GM18502 (cell line): ENCODE data around the gene CD320.
"Not testable (repeated sequence)": the region's sequence is repeated elsewhere in the genome, so short reads cannot be mapped to it uniquely, and the experiment has no call there.

Experiments
- ATAC-seq: cut with Tn5 transposase; IDR thresholded peaks from one replicate; pipeline ENCODE4 v1.9.1; 2021; ENCODE audit warnings: mild to moderate bottlenecking; ENCODE audit not compliant: unreplicated experiment, poor library complexity

Gene CD320

DNA sequence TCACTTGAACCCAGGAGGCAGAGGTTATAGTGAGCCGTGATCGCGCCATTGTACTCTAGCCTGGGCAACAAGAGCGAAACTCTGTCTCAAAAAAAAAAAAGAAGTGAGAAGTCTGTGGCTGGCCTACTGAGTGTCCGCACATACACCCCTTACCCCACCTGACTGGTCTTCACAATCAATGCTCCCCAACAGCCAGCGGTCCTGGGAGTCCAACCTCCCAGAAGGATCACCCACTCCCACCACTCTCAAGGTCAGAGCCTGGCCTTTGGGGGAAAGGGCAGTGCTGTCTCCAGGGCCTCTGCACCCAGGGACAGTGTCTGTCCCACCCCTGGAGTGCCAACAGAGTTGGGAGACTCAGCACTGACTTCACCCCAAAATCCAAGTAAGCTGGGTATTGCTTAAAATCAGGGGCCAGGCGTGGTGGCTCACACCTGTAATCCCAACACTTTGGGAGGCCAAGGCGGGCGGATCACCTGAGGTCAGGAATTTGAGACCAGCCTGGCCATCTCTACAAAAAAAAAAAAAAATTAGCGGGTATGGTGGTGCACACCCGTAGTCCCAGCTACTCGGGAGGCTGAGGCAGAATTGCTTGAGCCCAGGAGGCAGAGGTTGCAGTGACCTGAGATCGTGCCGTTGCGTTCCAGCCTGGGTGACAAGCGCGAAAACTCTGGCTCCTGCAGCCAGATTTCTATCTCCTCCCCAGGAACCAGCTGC is 2.3 kb upstream of the CD320 start:
- no peak for ATAC-seq

- no peak for ATAC-seq
These were observed 733 bp upstream of the CD320 start for GRCh38 chr19:8308891-8309291.

DNA sequence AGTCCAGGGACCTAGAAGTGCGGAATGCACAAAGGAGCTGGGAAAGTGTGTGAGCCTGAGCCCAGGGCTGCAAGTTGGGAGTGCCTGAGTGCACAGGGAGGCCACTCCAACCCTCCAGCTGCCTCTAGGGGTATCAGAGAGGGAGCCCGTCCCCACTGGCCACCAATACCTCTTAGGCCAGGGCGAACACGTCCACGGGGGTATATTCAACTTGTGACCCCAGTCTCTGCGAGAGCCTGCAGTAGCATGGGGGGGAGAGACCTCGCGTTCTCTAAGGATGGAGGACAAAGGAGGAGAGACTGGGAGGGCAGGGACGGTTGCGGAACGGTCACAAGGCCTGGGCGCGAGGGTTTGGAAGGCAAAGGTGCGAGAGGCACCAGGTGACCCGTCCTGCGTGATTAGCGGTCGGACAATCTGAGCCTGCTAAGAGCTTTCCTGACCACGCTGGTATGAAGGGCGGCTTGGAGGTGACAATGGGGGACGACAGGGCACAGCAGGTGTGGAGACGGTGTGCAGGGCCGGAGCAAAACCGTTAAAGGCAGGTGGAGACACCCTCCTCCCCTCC is 676 bp downstream of the CD320 start:
- ATAC-seq = no peak

DNA sequence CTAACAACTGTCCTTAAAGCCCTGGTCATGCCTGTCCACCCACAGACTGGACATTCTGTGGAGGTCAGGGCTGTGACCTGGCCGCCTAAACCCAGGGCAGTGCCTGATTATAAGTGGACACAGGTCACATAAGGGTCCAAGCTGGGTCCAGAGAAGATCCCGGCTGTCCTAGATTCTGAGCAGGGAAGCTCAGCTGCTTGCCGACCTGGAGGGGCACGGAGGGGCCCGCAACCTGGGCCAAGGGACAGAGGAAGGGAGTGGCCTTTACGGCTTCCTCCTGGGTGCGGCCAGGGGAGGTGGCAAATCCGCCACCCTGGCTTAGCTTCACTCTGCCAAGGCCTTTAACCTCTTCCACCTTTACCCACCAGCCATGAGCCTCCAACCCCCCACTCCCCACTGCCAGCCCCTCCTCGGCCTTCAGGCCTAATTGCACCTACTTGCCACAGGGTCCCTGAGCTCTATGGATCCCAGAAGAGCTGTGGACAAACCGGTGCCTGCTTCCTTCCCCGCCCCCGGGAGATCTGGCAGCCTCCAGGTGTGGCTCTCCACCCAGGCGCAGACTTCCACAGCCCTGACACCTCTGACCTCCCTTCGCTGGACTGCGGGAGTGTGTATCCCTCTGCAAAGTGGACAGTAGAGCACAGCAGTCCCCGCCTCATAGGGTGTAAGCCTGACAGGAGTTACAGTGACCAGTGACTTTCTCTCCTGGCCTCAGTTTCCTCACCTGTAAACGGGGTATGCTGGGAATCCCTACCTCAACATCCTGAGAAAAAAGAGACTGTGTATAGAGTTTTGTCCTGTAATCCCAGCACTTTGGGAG is 1.7 kb downstream of the CD320 start:
- ATAC-seq = no peak

- no peak for ATAC-seq
These were observed 2.4 kb downstream of the CD320 start for GRCh38 chr19:8305798-8306197.

DNA sequence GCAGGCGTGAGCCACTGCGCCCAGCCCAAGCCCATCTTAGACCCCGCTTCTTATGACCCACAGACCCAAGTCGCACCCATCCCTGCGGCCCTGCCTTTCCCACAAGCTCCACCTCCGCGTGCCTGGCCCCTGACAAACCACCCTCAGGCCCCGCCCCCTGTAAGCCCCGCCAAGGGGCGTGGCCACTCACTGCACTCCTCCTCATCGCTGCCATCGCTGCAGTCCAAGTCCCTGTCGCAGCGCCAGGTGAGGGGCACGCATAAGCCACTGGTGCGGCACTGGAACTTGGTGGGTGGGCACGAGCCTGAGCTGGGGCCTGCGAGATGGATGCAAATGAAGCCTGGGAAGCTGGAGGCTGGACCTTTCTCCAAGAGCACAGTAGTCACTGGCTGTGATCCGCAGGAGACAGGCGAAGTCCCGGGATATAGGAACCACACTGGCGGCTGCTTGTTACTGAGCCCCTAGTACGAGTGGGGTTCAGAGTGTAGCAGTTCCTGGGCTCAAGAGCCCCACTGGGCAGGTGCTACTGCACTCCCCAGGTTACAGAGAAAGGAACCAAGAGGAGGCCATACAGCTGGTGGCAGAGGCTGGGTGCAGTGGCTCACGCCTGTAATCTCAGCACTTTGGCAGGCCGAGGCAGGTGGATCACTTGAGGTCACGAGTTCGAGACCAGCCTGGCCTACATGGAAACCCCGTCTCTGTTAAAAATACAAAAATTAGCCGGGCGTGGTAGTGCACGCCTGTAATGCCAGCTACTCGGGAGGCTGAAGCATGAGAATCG is 3.1 kb downstream of the CD320 start:
- no peak for ATAC-seq

- no peak for ATAC-seq
These were observed 5.4 kb downstream of the CD320 start for GRCh38 chr19:8302734-8303133.

DNA sequence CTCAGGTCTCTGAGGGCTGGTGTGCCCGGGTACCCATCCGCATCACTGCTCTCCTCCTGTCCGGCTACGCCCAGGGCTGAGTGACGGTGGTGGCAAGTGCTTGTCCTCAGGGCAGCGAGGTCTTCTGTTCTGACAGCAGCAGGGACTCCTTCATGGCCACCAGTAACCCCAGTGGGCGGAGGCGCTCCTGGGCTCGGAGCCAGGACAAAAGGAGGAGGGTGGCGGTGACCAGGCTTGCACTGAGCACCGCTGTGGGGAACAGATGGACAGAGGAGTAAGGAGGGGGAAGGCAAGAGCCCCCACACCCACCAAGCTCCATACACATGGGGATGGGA is 5.8 kb downstream of the CD320 start:
- no peak for ATAC-seq

DNA sequence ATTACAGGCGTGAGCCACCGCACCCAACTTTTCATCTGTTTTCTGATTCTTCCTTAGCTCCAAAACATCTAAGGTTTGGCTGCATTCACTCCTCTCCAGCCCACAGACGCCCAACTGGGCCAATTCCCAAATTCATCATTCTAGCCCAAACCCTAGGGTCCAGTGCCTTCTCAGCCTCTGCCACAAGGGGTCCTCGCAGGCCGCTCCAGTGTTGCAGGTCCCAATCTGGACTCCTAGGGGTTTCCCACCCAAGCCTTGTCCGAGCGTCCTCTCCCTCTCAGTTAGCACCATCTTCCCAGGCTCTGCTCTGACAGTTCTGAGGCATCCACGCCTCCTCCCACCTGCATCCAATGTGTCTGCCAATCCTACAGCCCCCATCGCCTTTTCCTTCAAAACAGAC is 16.8 kb downstream of the CD320 start:
- ATAC-seq = not testable (repeated sequence)

- not testable (repeated sequence) for ATAC-seq
These were observed 31.6 kb downstream of the CD320 start for GRCh38 chr19:8276508-8276907.

- ATAC-seq = no peak
These were observed 38.4 kb downstream of the CD320 start for GRCh38 chr19:8269724-8270123.

GRCh38 chr19:8265872-8266271 is 42.3 kb downstream of the CD320 start:
- ATAC-seq = no peak

DNA sequence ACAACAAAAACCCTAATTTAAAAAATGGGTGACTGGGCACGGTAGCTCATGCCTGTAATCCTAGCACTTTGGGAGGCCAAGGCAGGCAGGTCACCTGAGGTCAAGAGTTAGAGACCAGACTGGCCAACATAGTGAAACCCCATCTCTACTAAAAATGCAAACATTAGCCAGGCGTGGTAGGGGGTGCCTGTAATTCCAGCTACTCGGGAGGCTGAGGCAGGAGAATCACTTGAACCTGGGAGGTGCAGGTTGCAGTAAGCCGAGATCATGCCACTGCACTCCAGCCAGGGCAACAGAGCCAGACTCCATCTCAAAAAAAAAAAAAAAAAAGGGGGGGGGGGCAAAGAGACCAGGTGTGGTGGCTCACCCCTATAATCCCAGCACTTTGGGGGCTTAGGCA is 43.9 kb downstream of the CD320 start:
- not testable (repeated sequence) for ATAC-seq

- no peak for ATAC-seq
These were observed 45.7 kb downstream of the CD320 start for GRCh38 chr19:8262431-8262830.

- no peak for ATAC-seq
These were observed 46.3 kb downstream of the CD320 start for GRCh38 chr19:8261881-8262280.

- no peak for ATAC-seq
These were observed 46.8 kb downstream of the CD320 start for GRCh38 chr19:8261347-8261746.

DNA sequence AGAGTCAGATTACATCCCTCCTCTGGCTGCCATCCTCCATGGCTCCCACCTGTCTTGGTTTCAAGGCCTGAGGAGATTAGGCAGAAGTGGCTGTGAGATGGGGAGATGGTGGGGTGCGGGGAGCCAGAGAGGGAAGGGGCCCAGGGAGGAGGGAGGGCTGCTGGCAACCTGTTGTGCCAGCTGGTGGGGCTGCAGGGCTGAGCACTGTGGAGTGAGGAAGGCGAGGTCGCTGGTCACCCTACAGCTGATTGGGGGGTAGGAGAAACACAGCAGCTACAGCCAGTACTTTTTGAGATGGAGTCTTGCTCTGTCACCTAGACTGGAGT is 48.3 kb downstream of the CD320 start:
- no peak for ATAC-seq

DNA sequence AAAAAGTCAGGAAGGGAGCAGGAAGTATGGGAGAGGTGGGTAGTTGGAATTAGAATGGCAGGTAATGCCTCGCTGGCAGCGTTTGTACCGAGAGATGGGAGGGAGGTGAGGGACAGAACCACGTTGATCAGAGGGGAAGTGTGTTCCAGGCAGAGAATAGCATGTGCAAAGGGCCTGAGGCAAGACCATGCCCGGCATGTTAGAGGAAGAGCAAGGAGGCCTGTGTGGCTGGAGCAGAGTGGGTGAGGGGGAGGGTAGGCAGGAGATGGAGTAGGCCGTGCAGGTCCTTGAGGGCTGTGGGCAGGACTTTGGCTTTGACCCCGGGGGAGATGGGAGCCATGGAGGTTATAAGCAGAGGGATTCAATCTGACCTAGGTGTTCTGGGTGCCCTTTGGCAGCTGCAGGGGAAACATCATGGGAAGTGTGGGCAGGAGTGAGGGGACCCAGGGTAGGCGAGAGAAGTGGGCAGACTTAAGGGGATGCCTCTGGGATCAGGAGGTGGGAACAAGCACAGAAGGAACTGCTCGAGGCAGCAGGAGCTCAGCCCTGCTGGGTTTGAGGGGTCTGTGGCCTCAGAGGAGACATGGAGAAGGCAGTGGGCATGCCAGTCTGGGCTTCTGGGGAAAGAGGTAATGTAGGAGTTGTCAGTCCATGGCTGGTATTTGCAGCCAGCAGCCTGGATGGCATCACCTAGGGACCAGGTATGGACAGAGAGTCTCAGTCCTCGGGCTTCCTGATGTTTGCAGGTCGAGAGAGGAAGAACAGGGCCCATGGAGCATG is 48.8 kb downstream of the CD320 start:
- no peak for ATAC-seq

- no peak for ATAC-seq
These were observed 51.1 kb downstream of the CD320 start for GRCh38 chr19:8257052-8257443.
